Measurements from ENCODE around the gene RPL7L1.
A peak's percentile ranks its signal among the peaks of the same experiment; 100 is the strongest.
"Not testable (repeated sequence)": the region's sequence is repeated elsewhere in the genome, so short reads cannot be mapped to it uniquely, and the experiment has no call there.

Gene RPL7L1

DNA sequence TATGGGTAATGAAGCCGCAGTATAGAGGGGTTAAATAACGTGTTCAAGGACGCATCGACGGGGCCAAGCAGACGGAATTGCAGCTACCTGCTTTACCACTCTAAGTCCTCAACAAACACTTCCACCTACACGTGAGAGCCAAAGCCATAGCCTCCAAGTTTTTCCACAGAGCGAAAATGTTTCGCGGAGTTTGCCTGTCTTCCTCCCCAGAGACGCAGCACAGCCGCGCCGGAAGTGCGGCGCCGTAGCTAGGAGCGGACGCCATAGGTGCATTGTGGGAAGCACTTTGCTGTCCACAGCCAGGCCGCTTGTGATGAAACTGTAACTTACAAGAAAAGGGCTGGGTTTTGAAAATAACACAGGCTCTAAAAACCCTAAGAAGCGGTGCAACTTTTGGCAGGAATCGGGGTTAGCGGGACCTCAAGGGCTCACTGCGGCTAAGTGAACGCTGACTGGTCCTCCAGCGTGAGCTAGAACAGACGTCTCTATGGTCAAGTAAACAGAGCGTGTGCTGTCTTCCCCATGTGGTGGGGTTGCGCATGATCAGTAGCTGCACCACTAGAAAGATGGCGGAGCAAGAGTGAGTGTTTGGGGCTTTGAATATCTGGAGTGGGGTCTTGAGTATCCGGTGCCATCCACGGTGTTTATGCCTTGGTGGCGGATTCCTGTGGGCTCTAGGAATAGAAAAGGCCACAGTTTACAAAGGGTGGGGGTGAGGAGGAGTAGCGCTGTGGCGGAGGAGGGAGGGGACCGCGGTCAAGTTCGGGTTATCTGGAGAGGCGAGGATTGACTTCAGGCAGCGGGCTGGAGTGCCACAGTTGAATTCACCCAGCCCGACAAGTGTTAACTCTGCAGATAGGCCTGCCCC, at the start of gene RPL7L1:
TSS of gene RPL7L1 (plus strand) at position 245 of the 868 bp plus-strand sequence. CDS start at position 540, 295 bp downstream.
- DNase-seq, result peak; percentile 95 to 97

- no peak for DNase-seq
Observed at GRCh38 chr6:42831237-42831636, 48.2 kb upstream of the RPL7L1 start.

GRCh38 chr6:42834056-42834455, 45.4 kb upstream of the RPL7L1 start:
- no peak for DNase-seq

DNA sequence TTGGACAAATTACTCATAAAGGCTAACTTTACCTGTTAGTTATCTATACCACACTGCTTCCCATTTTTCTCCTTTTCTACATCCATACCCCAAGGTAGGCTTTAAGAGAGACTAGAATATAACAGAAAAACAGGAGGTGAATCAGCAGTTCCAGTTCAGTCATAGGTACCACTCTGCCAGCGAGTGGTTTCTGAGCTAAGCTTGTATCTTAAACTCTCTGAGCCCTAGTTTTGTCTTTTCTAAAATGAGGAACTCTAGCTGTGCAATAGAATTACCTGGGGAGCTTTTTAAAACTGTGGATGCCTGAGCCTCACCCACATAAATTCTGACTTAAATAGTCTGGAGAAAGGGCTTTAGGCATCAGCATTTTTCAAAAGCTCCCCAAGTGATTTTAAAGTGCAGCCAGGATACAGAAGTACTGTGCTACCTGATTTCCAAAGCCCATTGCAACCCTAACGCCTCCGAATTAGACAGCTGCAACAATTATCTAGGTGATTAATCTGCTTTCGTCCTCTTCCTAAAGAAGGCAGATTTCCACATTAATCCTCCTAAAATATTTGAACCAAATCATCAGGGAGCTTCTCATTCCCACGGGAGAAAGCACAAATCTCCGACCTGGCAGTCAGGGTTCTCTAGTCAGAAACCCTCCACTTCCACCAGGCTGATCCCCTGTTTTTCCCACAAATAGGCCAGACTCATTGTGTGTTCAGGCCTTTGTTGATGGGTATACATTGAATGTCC, 37.4 kb upstream of the RPL7L1 start:
- DNase-seq, result no peak

DNA sequence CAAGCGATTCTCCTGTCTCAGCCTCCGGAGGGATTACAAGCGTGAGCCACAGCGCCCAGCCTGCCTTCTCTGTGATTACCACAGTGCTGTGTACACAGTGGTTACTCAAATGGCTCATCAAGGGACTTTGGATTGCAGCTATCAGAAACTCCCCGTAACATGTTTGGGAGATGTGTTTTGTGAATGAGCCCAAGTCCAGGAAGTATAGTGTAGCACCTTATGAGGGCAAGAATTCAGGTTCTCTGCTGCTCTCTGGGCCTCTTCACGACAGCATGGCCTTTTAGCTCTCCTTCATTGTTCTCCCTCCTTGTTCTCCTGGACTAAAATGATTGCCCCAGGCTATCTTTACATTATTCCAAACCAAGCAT, 34.1 kb upstream of the RPL7L1 start:
- DNase-seq, result no peak

DNA sequence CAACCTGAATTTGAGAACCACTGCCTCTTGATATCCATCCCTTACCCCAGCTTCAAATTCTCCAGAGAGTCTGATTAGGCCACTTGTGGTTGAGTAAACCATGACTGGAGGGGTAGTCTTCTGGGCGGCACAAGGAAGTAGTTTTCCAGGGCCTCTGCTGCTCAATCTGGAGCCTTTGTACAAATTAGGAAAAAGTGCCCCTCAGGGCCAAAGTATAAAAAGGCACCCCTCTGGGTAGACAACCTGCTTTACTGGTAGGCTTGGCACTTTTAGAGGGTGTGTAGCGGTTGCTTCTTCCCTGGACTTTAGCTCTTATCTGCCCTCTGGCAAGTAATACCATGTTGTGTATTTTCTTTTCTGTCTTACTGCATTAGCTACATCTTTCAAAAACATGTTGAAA, 32.9 kb upstream of the RPL7L1 start:
- no peak for DNase-seq

DNA sequence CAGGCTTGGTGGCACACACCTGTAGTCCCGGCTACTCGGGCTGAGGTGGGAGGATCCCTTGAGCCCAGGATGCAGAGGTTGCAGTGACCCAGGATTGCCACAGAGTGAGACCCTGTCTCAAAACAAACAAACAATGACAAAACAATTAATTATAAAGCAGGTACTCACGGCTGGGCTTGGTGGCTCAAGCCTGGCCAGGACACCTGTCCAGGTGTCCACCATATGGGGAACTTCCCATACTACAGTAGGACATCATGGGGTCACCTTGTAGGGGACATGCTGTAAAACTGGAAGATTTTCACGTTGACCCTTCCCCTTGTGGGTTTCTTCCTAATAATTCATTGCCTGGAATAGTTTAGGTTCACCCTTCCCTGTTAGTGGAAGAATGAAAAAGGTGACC, 30.7 kb upstream of the RPL7L1 start:
- DNase-seq, result no peak

GRCh38 chr6:42851599-42851998, 27.8 kb upstream of the RPL7L1 start:
- DNase-seq, result no peak

DNA sequence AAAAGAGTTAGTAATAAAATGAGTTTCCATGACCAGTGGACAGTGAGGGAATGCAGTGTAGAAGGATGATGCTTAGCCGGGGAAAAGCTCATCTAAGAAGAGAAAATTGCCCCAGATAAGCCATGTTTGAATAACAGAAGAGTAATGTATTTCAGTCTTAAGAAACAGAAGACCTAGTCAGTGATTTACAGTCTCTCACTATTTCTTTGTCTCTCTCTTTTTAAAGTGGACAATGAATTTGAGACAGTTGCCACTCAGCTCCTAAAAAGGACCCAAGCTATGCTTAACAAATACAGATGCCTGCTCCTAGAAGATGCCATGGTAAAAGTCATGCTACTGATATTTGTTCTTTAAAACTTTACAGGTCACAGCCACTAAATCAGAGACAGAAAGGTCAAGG, 19.4 kb upstream of the RPL7L1 start:
- no peak for DNase-seq

- DNase-seq, result no peak
Observed at GRCh38 chr6:42860481-42860880, 18.9 kb upstream of the RPL7L1 start.

GRCh38 chr6:42864602-42865001, 14.8 kb upstream of the RPL7L1 start:
- no peak for DNase-seq

DNA sequence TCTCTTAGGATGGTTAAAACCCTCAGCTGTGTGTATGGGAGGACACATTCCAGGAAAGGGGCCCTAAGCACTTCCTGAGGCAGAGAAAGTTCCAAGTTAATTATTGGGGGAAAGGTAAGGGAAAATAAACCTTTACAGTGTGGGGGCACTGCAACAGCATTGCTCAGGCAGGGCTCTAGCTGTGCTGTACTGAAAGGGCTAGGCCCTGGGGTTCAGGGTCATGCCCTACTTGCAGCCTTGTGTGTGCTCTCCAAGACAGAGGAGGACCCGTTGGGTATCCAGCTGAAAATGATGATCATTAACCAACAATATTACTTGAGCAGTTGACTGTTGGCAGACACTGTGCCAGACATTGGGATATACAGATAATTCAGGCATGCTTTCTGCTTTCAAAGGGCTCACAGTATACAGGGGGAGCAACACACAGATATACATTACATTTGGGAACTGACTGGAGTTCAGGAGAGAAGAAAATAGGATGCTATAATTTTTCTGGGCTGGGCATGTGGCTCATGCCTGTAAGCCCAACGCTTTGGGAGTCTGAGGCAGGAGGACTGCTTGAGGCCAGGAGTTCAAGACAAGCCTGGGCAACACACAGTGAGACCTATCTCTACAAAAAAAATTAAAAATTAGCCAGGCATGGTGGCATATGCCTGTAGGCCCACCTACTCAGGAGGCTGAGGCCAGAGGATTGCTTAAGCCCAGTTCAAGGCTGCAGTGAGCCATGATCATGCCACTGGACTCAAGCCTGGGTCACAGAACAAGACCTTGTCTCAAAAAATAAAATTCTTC, 9.1 kb upstream of the RPL7L1 start:
- no peak for DNase-seq

DNA sequence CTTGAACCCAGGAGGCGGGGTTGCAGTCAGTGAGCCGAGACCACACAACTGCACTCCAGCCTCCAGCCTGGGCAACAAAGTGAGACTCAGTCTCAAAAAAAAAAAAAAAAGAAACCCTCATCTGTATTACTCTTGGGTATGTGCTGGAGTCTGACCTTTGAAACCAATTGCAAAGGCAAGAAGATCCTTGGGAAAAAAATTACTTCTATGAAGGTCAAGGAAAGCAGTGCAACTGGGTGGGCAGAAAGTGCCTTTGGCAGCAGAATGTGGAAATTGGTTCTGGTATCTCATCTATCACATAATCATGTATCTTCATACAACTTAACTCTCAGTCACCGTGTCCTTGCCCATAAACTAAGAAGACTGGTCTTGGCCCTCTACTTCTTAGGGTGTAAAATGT, 7.7 kb upstream of the RPL7L1 start:
- DNase-seq, result no peak

GRCh38 chr6:42873313-42873712, 6.1 kb upstream of the RPL7L1 start:
- DNase-seq, result no peak

DNA sequence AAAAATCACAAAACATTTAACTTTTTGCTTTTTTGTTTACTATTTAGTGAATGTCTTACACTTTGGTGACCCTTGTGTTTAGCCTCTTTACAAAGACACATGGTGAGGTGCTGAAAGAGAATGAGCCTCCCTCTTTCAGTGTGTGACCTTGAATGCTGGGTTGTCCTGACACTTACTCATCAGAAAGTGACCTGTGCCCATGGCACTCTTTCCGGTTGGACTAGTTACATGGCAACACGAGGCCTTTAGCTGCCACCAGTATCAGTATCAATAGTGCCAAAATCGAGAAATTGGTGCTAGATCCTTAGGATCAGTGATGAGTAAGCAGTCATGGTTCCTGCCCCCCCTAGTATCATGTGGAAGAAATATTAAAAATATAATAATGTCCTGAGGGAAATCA, 1.7 kb upstream of the RPL7L1 start:
- no peak for DNase-seq

DNA sequence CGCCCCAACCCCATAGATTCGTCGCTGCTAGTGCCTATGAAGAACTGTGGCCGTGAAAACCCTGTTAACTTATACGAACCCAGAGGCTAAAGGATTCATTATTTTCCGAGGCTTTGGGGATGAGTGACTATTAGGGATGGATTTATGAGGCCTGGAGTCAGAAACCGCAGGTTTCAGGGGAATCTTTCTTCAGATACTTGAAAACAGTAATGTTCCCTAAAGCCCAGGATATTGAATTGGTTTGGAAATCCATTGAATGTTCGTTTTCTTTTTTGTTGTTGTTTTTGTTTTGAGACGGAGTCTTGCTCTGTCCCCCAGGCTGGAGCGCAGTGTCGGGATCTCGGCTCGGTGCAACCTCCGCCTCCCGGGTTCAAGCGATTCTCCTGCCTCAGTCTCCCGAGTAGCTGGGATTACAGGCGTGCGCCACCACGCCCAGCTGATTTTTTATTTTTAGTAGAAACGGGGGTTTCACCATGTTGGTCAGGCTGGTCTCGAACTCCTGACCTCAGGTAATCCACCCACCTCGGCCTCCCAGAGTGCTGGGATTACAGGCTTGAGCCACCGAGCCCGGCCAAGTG, 913 bp downstream of the RPL7L1 start:
- not testable (repeated sequence) for DNase-seq

DNA sequence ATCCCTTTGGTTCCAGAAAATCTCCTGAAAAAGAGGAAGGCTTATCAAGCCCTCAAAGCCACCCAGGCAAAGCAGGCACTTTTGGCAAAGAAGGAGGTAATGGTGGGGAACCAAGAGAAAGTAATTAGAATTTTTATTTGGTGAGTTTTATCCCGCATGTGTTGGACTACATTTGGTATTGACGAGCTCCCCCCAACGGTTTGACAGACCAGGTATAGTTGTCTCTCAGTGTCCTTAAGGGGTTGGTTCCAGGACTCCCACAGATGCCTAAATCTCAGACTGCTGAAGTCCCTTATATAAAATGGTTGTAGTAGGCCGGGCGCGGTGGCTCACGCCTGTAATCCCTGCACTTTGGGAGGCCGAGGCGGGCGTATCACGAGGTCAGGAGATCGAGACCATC, 1.5 kb downstream of the RPL7L1 start:
- DNase-seq, result not testable (repeated sequence)

- DNase-seq, result no peak
Observed at GRCh38 chr6:42885702-42886101, 6.3 kb downstream of the RPL7L1 start.

DNA sequence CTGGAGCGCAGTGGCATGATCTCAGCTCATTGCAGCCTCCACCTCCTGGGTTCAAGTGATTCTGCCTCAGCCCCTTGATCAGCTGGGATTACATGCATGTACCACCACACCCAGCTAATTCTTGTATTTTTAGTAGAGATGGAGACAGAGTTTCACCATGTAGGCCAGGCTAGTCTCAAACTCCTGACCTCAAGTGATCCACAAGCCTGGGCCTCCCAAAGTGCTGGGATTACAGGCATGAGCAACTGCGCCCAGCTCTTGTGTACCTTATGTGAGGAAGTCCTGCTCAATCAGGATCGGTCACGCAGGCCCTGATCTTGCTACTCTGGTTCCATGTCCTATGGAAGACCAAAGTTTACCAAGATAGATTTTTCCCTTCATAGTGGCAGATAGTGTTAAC, 8.8 kb downstream of the RPL7L1 start:
- DNase-seq, result not testable (repeated sequence)

- DNase-seq, result no peak
Observed at GRCh38 chr6:42889815-42890214, 10.4 kb downstream of the RPL7L1 start.

DNA sequence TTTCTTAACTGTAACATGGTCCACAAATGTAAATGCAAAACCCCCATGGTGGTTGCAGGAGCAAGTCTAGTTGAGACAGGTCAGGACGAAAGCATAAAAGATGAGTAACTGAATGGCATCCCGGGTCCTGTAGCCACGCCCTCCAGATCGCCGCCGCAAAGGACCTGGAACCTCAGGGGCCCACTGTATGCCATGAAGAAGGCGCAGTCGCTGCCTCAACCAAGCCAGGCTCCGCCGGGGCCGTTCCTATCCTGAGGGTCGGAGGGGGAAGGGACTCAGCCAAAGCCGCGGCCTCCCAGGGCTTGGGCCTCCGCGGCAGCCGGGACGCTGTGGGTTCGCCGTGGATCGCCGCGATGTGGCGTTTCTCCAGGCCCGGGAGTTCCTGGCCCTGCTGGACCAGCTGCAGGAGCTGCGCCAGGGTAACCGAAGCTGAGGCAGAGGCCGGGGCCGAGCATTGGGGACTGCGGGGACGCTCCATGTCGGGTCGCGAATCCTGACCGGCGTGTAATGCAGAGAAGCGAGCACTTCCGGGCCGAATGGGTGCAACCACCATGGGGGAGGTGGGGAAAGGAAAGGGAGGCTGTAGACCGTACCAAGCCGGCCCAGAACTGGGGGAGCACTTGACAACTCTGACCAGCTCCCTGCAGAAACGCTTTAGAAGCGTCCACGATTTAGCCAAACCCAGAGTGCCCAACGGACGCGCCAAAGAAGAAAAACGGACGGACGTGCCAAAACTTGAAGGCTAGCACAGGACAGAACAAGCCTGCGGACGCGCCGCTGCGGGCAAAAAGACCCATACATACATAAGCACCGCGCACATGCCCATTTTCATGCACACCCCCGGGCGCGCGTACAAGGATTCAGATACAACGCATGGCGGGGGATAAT, 11.1 kb downstream of the RPL7L1 start:
- DNase-seq, result peak; percentile 90 to 94

DNA sequence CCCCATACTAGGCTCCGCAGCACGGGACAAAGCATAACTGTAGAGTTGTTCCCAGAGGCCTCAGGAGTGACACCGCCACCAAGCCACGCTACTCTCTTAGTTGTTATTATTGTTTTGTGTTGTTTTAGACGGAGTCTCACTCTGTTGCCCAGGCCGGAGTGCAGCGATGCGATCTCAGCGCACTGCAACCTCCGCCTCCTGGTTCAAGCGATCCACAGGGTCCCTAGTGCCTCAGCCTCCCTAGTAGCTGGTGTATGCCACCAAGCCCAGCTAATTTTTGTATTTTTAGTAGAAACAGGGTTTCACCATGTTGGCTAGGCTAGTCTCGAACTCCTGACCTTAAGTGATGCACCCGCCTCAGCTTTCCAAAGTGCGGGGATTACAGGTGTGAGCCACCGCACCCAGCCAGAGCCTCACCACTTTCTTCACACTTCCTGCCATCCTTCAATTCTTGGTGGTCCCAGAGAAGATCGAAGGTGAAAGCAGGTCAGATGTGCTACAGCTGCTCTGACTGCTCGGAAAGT, 11.8 kb downstream of the RPL7L1 start:
- no peak for DNase-seq

All from AML-193 (cell line).